ENCODE results near the gene HSPB2.
"Not testable (repeated sequence)": the region's sequence is repeated elsewhere in the genome, so short reads cannot be mapped to it uniquely, and the experiment has no call there.

HSPB2 gene

GRCh38 chr11:111913031-111913861 is 712 bp downstream of the HSPB2 start:
- in situ Hi-C loops (cut with MboI; ENCODE audit: low sequenced_read_pairs) = no loop called here

GRCh38 chr11:111913997-111914396 is 1.5 kb downstream of the HSPB2 start:
- in situ Hi-C loops (cut with MboI; ENCODE audit: low sequenced_read_pairs) = no loop called here

- in situ Hi-C loops (cut with MboI; ENCODE audit: low sequenced_read_pairs) = no loop called here
These were observed 4.2 kb downstream of the HSPB2 start for GRCh38 chr11:111916768-111917167.

GRCh38 chr11:111917312-111917711 is 4.8 kb downstream of the HSPB2 start:
- in situ Hi-C loops (cut with MboI; ENCODE audit: low sequenced_read_pairs) = no loop called here

- in situ Hi-C loops (cut with MboI; ENCODE audit: low sequenced_read_pairs) = no loop called here
These were observed 5.3 kb downstream of the HSPB2 start for GRCh38 chr11:111917788-111918187.

- in situ Hi-C loops (cut with MboI; ENCODE audit: low sequenced_read_pairs) = no loop called here
These were observed 6.1 kb downstream of the HSPB2 start, which contains the start of gene C11orf52 for GRCh38 chr11:111918390-111919256. C11orf52 (plus strand) TSS chr11:111918913; CDS start chr11:111918973, 60 bp downstream.

- in situ Hi-C loops (cut with MboI; ENCODE audit: low sequenced_read_pairs) = no loop called here
These were observed 8.4 kb downstream of the HSPB2 start for GRCh38 chr11:111920908-111921307.

- in situ Hi-C loops (cut with MboI; ENCODE audit: low sequenced_read_pairs) = no loop called here
These were observed 9.2 kb downstream of the HSPB2 start for GRCh38 chr11:111921541-111922230.

GRCh38 chr11:111922803-111923202 is 10.3 kb downstream of the HSPB2 start:
- in situ Hi-C loops (cut with MboI; ENCODE audit: low sequenced_read_pairs) = no loop called here

- in situ Hi-C loops (cut with MboI; ENCODE audit: low sequenced_read_pairs) = no loop called here
These were observed 10.8 kb downstream of the HSPB2 start for GRCh38 chr11:111923351-111923788.

GRCh38 chr11:111923951-111924350 is 11.4 kb downstream of the HSPB2 start:
- in situ Hi-C loops (cut with MboI; ENCODE audit: low sequenced_read_pairs) = no loop called here

GRCh38 chr11:111925953-111926352 is 13.4 kb downstream of the HSPB2 start:
- in situ Hi-C loops (cut with MboI; ENCODE audit: low sequenced_read_pairs) = no loop called here

- in situ Hi-C loops (cut with MboI; ENCODE audit: low sequenced_read_pairs) = no loop called here
These were observed 14.2 kb downstream of the HSPB2 start for GRCh38 chr11:111926505-111927391.

- in situ Hi-C loops (cut with MboI; ENCODE audit: low sequenced_read_pairs) = no loop called here
These were observed 17.9 kb downstream of the HSPB2 start for GRCh38 chr11:111930472-111930871.

- in situ Hi-C loops (cut with MboI; ENCODE audit: low sequenced_read_pairs) = no loop called here
These were observed 20.0 kb downstream of the HSPB2 start for GRCh38 chr11:111932611-111932950.

- in situ Hi-C loops (cut with MboI; ENCODE audit: low sequenced_read_pairs) = not testable (repeated sequence)
These were observed 20.6 kb downstream of the HSPB2 start for GRCh38 chr11:111933176-111933575.

- in situ Hi-C loops (cut with MboI; ENCODE audit: low sequenced_read_pairs) = no loop called here
These were observed 21.3 kb downstream of the HSPB2 start for GRCh38 chr11:111933872-111934271.

- in situ Hi-C loops (cut with MboI; ENCODE audit: low sequenced_read_pairs) = no loop called here
These were observed 21.8 kb downstream of the HSPB2 start for GRCh38 chr11:111934306-111934705.

- in situ Hi-C loops (cut with MboI; ENCODE audit: low sequenced_read_pairs) = no loop called here
These were observed 22.9 kb downstream of the HSPB2 start for GRCh38 chr11:111935317-111936039.
